T-helper 1 cell (primary cell): ENCODE data around the gene MISP.

ENCODE experiments used
- DNase-seq, 5 donors: peaks; one replicate each; pipeline ENCODE4 v3.0.0-alpha.2; 2012 to 2020

The MISP gene

DNA sequence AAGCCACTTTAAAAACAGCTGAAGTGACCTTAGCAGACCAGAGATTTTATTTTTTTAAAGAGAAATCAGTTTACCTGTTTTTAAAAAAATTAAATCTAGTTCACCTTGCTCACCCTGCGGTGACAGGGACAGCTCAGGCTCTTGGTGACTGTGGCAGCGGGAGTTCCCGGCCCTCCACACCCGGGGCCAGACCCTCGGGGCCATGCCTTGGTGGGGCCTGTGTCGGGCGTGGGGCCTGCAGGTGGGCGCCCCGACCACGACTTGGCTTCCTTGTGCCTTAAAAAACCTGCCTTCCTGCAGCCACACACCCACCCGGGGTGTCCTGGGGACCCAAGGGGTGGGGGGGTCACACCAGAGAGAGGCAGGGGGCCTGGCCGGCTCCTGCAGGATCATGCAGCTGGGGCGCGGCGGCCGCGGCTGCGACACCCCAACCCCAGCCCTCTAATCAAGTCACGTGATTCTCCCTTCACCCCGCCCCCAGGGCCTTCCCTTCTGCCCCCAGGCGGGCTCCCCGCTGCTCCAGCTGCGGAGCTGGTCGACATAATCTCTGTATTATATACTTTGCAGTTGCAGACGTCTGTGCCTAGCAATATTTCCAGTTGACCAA, 60.1 kb downstream of the MISP start:
- DNase-seq, result no peak

DNA sequence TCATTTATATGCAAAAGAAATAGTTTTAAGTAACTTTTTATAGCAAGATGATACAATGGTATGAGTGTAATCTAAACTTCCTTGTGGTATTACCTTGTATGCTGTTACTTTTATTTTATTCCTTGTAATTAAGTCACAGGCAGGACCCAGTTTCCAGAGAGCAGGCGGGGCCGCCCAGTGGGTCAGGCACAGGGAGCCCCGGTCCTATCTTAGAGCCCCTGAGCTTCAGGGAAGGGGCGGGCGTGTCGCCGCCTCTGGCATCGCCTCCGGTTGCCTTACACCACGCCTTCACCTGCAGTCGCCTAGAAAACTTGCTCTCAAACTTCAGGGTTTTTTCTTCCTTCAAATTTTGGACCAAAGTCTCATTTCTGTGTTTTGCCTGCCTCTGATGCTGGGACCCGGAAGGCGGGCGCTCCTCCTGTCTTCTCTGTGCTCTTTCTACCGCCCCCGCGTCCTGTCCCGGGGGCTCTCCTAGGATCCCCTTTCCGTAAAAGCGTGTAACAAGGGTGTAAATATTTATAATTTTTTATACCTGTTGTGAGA, 60.7 kb downstream of the MISP start:
- no peak for DNase-seq

DNA sequence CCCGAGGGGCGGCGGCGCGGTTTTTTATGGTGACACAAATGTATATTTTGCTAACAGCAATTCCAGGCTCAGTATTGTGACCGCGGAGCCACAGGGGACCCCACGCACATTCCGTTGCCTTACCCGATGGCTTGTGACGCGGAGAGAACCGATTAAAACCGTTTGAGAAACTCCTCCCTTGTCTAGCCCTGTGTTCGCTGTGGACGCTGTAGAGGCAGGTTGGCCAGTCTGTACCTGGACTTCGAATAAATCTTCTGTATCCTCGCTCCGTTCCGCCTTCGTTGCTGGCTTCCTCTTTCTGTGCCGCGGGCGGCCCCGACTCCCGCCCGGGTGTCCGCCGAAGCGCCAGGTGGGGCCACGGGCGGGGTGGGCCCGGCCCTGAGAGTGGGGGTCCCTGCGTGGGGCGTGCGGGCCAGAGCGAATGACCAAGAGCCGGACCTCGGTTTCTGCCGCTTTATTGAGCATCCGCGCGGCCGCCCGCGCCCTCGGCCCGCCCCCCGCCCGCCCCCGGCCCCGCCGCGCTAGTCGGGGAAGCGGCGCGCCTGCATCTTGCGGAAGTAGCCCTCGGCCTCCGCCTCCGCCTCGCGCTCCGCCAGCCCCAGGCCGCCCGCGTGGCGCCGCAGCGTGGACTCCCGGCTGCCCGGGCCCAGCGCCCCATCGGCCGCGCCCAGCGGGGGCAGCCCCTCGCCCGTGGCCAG, 61.3 kb downstream of the MISP start:
- no peak for DNase-seq

DNA sequence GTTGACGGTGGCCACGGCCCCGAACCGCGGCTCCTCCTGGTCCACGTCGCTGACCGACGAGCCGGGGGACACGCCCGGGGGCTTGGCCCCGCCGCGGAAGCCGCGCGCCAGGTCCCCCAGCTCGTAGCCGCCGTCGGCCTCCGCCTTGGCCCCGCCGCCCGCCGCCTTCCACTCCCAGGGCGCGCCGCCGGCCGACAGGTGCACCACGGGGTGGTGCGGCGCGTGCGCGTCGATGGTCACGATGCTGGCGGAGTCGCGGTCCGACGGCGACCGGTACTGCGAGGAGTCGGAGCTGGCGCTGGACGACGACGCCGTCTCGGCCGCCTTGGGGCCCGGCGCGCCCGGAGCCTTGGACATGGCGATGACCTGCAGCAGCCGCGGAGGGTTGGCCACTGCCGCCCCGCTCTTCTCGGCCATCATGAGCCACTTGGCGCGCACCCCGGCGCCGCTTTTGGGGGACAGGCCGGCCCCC, 61.9 kb downstream of the MISP start:
- no peak for DNase-seq

DNA sequence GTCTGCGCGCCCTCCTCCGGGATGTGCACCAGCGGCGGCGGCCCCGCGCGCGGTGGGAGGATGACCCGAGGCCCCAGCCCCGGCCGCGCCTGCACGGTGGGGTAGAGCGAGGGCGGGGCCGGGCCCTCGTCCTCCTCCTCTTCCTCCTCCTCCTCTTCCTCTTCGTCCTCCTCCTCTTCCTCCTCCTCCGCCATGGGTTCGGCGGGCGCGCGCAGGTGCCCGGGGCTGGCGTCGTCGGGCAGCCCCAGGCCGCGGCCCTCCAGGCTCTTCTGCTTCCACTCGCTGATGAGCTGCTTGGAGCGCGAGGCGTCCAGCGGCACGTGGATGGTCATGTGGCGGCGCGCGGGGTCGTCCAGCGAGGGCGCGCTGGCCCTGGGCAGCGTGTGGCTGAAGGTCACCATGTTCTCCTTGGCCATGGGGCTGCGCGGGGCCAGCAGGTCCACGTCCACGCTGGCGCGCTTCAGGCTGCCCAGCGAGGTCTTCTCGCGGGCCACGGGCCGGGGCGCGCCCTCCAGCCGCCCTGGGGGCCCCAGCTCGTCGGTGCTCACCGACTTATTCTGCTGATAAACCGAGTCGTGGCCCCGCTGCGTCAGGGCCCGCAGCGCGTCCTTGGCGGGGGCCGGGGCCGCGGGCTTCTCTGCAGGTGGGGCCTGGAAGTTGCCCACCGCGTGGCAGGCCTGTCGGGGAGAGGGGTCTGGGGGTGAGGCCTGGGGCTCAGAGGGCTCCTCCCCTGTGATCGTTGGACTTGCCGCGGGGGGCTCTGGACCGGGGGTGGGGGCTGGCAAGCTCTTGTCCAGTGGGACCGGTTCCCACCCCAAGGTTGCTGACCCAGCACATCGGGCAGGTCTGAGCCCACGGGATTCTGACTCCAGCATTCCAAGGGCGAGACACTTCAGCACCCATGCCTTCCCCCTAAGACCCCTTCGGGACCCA, 62.6 kb downstream of the MISP start:
- DNase-seq, result no peak
